Left cardiac atrium (tissue), 4 donors: ENCODE data around the gene METTL2B. TPM values are rescaled to one million over a fixed set of nuclear protein-coding genes. Genes with fewer than 3 reads are reported as not detected.

Experiments
- ATAC-seq, 2 donors: fragments of 200-7000 bp; cut with Tn5 transposase; one replicate each; pipeline ENCODE4 v1.9.1; 2020; ENCODE audit warnings: mild to moderate bottlenecking in 2 of 2, moderate library complexity in 2 of 2
- DNase-seq: peaks from one replicate; pipeline ENCODE4 v3.0.0-alpha.2; 2020
- intact Hi-C, 2 donors: fragments of 100-400 bp; cut with DNase I; formaldehyde crosslinking; loops; one replicate each; pipeline versions ENCODE4 v1.14.1 to v1.15.1; 2022 to 2023
- long read RNA-seq: library from polyadenylated mRNA; unstranded; transcript quantifications from one replicate; pipeline ENCODE4 v2.0.0, GENCODE V29; 2021
- total RNA-seq, 2 donors: library from RNA; stranded (reverse); fragmentation: NEBNext Ultra II Directional; extraction: Animal tissue kit (Norgen Biotek cat#: 25700); gene quantifications; one replicate each; pipeline ENCODE4 v1.2.1, GENCODE V29; 2021
- donor health status: DM: no; HTN: yes; CAD: no.
- donor health status: DM: no; HTN: yes; CAD: no; lungs with severe emphysema.
- donor health status: DM: yes; HTN: yes; CAD: no.
- donor health status: Dilated cardiomyopathy.

METTL2B gene
- total RNA-seq: 10 to 100 TPM; 17.2 to 19.3 TPM
- long read RNA-seq, transcript METTL2B-206 (8 exons, 1,590 nt): minor isoform, 8 of 25 reads
- long read RNA-seq, transcript METTL2B-201 (9 exons, 2,182 nt): major isoform, 15 of 25 reads
- long read RNA-seq, partial matches to known transcripts: 0 of 25 reads
- long read RNA-seq, other reads (novel, unspliced or antisense): 2 of 25 reads

GRCh38 chr7:128476402-128477335, at the start of gene METTL2B:
Gene METTL2B, plus strand, starts transcription at chr7:128476748. Its CDS starts 18 bp downstream, at chr7:128476766.
- DNase-seq: peak; percentile 93
- intact Hi-C loops: loop anchor here in 1 of 2 donors (10.0 kb wide), 1 partner anchor 408 kb away; no protein-coding TSS in a partner anchor
- peak; percentile 99 for ATAC-seq

- intact Hi-C loops: loop anchor here (1.0 to 2.0 kb wide), 2 partner anchors 31 to 32 kb away; no protein-coding TSS in a partner anchor
- ATAC-seq (peak; percentile 66 to 68), DNase-seq (no peak)
Observed at GRCh38 chr7:128427289-128427891, 49.2 kb upstream of the METTL2B start.

GRCh38 chr7:128430207-128430606, 46.3 kb upstream of the METTL2B start:
- no peak for ATAC-seq
- intact Hi-C loops: no loop called here
- no peak for DNase-seq

- DNase-seq (no peak), ATAC-seq (peak in 1 of 2 donors; percentile 60)
- intact Hi-C loops: no loop called here
Observed at GRCh38 chr7:128431221-128431620, 45.3 kb upstream of the METTL2B start.

GRCh38 chr7:128431754-128432153, 44.8 kb upstream of the METTL2B start:
- no peak for ATAC-seq
- intact Hi-C loops: no loop called here
- DNase-seq: no peak

- ATAC-seq (no peak), DNase-seq (no peak)
- intact Hi-C loops: no loop called here
Observed at GRCh38 chr7:128434413-128435326, 41.9 kb upstream of the METTL2B start.

GRCh38 chr7:128435327-128435686, 41.2 kb upstream of the METTL2B start:
- no peak for ATAC-seq
- intact Hi-C loops: no loop called here
- DNase-seq: no peak

- ATAC-seq (no peak), DNase-seq (no peak)
- intact Hi-C loops: no loop called here
Observed at GRCh38 chr7:128437426-128438332, 38.9 kb upstream of the METTL2B start.

GRCh38 chr7:128442356-128442755, 34.2 kb upstream of the METTL2B start:
- intact Hi-C loops: no loop called here
- ATAC-seq (no peak), DNase-seq (no peak)

- ATAC-seq: no peak
- no peak for DNase-seq
- intact Hi-C loops: no loop called here
Observed at GRCh38 chr7:128443831-128444600, 32.5 kb upstream of the METTL2B start.

- intact Hi-C loops: no loop called here
- ATAC-seq (peak; percentile 69 to 71), DNase-seq (no peak)
Observed at GRCh38 chr7:128446306-128446705, 30.2 kb upstream of the METTL2B start.

GRCh38 chr7:128447941-128448564, 28.5 kb upstream of the METTL2B start:
- ATAC-seq (no peak), DNase-seq (no peak)
- intact Hi-C loops: no loop called here

- ATAC-seq (no peak), DNase-seq (no peak)
- intact Hi-C loops: no loop called here
Observed at GRCh38 chr7:128448751-128449302, 27.7 kb upstream of the METTL2B start.

GRCh38 chr7:128450409-128450808, 26.1 kb upstream of the METTL2B start:
- ATAC-seq (peak in 1 of 2 donors; percentile 8), DNase-seq (no peak)
- intact Hi-C loops: no loop called here

- intact Hi-C loops: no loop called here
- DNase-seq (no peak), ATAC-seq (no peak)
Observed at GRCh38 chr7:128450913-128451312, 25.6 kb upstream of the METTL2B start.

- ATAC-seq: no peak
- DNase-seq: no peak
- intact Hi-C loops: no loop called here
Observed at GRCh38 chr7:128452552-128452951, 24.0 kb upstream of the METTL2B start.
